Subcutaneous adipose tissue (tissue), 4 donors: Measurements from ENCODE around the gene LRRC75A. TPM values are rescaled to one million over a fixed set of nuclear protein-coding genes. Genes with fewer than 3 reads are reported as not detected.

ENCODE experiments used
- CTCF ChIP-seq: fragments of 450-650 bp; IDR thresholded peaks from one replicate; pipeline ENCODE4 v1.5.1; 2016; ENCODE audit warnings: low read depth, mild to moderate bottlenecking, control low read depth, antibody characterized with exemption, moderate library complexity
- total RNA-seq, 4 donors: library from RNA; depleted of rRNA; stranded (reverse); fragments of >200 nt; gene quantifications; one replicate each; pipeline ENCODE4 v1.1.0, GENCODE V29; 2016

The LRRC75A gene
- total RNA-seq, 4 donors from 2014 or later, result 1.5 to 4.0 (median 2.9) TPM; not detected in 1

DNA sequence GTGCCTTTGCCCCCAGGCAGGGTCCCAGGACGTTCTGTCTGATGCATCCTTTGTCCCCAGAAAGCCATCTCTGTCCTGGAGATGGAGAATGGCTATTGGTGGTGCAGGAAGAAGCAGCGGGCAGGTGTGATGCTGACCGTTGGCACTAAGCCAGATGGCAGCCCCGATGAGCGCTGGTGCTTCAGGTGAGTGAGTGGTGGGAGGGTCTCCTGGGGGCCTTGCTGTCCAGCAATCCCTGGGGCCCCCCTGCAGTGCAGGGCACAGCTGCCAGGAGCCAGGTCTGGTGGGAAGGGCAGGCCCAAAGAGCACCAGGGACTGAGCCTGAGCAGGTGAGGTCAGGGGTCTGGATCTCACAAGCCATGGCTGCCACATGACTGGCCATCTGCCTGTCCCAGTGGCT, 58.5 kb downstream of the LRRC75A start:
- no peak for TF ChIP-seq CTCF

DNA sequence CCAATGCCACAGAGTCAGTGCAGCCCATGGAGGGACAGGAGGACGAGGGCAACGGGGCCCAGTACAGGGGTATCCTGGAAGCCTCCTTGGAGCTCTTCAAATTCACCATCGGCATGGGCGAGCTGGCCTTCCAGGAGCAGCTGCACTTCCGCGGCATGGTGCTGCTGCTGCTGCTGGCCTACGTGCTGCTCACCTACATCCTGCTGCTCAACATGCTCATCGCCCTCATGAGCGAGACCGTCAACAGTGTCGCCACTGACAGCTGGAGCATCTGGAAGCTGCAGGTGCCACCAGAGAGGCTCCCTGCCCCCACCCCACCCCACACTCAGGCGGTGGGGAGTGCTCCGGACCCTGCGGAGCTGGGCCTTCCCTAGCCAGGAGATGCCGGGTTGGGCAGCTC, 60.0 kb downstream of the LRRC75A start:
- TF ChIP-seq CTCF, result no peak

DNA sequence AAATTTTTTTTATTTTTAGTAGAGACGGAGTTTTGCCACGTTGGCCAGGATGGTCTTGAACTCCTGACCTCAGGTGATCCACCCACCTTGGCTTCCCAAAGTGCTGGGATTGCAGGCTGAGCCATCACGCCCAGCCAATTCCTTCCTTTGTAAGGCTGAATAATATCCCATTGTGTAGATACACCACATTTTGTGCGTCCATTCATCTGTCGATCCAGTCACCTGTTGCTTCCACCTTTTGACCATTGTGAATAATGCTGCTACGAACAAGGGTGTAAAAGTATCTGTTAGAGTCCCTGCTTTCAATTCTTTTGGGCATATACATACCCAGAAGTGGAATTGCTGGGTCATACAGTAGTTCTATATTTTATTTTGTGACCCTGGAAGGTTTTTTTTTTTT, 61.3 kb downstream of the LRRC75A start:
- no peak for TF ChIP-seq CTCF

DNA sequence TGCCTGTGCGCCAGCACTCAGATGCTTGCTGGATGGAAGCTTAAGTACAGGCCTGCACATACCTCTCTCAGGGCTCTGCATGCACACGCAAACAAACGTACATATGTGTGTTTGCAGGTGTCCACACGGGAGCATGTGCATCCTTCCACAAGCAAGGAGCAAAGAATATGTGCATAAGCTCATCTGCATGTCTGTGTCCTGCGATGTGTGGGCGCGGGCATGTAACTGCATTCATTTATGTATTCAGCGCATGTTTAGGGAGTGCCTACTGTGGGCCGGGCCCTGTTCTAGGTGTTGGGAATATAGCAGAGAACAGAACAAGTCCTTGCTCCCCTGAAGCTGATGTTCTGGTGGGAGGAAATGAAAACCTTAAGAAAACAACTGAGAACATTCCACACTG, 62.9 kb downstream of the LRRC75A start:
- TF ChIP-seq CTCF, result no peak

DNA sequence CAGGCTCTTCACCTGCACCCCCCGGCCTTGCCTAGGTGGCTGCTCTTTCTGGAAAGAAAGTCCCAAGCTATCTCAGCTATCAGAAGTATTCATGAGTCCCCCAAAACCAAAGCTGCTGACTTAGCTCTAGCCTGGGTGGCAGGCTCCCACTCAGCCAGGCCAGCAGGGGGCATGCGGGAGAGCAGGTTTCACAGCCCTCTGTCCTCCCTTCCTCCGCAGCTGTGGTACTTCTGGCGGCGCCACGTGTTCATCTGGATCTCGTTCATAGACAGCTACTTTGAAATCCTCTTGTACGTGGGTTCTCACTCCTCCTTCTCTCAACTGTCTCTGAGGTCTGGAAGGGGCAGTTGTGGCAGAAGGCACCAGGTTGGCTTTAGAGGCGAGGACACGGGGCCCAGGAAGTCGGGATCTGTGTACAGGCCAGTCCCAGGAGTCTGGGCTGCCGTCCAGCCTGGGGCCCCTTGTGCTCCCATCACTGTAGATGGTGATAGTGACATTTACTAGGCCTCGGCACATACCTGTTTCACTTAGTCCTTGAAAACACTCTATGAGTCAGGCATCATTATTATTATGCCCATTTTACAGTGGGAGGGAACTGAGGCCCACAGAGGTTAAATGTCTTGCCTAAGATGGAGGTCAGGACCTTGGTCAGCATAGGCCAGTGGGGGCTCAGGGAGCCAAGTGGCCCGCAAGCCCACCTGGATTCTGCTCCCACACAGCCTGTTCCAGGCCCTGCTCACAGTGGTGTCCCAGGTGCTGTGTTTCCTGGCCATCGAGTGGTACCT, 63.7 kb downstream of the LRRC75A start:
- no peak for TF ChIP-seq CTCF

DNA sequence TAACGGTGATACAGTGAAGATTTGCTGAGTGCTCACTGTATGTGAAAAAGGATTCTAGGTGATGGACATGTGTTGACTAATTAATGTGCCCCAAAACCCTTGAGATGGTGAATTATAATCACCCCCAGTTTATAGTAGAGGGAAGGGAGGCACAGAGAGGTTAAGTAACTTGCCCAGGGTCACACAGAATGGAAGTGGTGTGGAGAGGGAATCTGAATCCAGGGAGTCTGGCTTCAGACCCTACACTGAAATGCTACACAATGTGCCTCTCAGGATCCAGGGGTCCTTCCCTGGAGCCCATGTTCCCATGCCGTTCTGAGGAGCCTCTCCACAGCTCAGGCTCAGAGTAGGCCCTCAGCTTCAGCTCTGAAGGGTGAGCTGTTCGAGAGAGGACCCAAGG, 65.0 kb downstream of the LRRC75A start:
- TF ChIP-seq CTCF, result no peak

GRCh38 chr17:16425698-16426659, 66.0 kb downstream of the LRRC75A start:
- no peak for TF ChIP-seq CTCF
